ENCODE measurements around the gene UNC5C. TPM values are rescaled to one million over a fixed set of nuclear protein-coding genes. Genes with fewer than 3 reads are reported as not detected.

Gene UNC5C
- total RNA-seq, 2 donors from 2014 or later = 3.3 to 6.2 TPM

DNA sequence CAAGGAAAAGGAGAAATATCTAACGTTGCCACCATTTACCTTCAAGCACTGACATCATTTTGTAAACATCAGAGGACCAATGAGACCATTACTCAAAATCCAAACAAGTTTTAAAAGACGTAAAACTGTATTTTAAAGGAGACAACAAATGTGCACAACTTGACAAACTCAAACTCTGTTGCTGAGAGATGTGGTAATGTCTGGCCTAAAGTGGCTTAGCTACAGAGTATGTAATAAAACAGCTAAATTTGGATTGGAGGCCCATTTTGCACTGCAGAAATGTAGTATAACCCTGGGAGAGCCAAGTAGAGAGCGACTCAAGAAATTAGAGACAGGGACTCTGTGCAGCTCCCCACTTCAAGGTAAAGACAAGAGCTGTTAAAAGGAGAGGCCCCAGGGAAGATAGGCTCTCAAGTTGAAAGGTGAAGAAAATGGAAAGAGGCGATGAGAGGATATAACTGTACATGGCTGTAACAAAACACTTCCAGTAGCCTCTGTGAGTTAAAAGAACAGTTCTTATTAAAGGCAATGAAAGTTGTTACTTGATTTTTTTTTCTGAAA, 20.3 kb downstream of the UNC5C start:
- peak; percentile 64 to 72 for ATAC-seq
- intact Hi-C loops (cut with DNase I) = no loop called here

DNA sequence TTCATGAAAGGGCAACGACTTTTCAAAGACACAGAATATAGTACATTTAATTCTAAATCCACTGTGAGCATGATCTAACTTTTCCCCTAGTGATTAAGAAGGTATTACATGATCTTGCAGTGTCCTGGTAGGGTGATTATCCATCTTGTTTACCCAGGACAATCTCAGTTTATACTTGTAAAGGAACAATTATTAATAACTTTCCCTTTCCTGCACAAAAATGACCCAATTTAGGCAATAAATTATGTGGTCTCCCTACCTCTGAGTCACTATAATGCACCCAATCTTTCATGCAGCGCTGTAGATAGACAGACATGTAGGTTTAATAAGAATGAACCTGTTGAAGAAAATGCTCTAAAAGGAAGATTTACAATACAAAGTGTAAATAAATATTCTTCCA, 22.7 kb downstream of the UNC5C start:
- ATAC-seq (no peak), DNase-seq (no peak)
- intact Hi-C loops (cut with DNase I) = no loop called here

More for the DNA sequence above, 20.3 kb downstream of the UNC5C start:
- DNase-seq = no peak

DNA sequence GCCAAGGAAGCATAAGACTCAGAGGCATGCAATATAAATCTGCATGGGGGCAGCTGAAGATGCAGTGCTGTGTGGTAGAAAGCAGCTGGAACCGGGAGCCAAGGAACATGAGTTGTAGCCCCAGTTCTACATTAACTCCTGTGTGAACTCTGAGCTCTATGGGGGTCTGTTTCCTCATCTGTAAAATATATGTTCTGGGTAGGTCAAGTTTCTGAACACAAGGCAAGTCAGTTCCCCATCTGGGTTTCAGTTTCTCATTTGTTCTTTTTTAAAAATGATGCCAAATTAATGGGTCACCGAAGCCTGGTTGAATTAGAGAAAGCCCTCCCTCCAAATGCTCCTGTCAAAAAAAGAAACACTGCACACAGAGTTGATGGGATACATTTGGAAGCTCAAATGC, 24.0 kb downstream of the UNC5C start:
- DNase-seq (no peak), ATAC-seq (peak in 1 of 2 donors; percentile 19)
- intact Hi-C loops (cut with DNase I) = no loop called here

DNA sequence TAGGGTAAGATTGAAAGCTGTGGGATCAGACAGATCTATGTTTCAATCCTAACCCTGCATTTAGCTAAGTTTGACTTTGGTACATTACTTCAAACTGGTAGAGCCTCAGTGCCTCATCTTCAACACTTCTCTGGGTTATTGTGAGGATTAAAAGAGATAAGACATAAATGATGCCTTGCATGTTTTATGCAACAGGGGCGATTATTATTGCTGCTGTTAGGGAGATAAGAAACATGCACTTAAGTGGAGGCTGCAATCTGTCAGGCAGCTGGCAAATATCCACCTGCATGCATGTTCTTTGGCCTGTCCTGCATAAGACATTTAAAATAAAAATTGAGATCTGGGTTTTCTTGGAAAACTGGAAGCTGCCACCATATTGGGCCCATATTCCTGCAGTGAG, 24.6 kb downstream of the UNC5C start:
- intact Hi-C loops (cut with DNase I) = no loop called here

DNA sequence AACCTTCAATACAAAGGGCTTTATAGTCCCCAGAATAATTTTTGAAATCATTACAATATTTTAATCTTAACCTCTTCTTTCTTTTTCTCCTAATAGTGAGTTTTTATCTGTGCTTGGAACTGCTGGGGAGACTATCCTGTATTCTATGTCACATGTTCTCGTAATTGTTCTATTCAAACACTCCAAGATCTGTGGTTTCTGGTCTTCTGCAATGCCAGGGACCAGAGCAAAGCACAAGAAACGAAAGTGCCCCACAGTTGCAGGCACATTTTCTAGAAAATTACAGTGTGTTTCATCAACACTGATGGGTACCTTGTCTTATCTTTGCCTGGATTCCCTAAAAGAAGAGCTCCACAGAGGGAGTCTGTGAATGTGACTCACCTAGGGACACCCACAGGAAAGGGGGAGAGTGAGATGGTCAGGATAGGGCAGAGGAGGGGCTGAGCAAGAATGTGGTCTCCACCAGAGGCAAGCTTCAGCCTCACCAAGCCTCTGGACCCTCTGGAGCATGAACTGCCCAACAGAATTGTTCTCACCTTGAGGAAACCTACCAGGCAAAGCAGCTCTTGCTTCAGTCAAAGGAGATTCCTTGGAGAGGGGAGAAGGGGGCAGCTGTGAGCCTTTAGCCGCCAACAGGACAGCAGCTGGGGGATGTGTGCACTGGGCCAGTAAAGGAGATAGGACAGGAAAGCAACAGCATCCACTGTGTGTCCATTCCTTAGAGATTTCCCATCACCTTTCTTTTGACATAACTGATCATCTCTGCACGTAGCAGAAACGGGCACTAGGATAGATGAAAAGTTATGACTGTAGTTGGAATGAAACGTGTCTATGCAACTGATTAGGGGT, 25.9 kb downstream of the UNC5C start:
- ATAC-seq (no peak), DNase-seq (no peak)
- intact Hi-C loops (cut with DNase I) = no loop called here

More for the DNA sequence above, 24.6 kb downstream of the UNC5C start:
- ATAC-seq = no peak
- no peak for DNase-seq

DNA sequence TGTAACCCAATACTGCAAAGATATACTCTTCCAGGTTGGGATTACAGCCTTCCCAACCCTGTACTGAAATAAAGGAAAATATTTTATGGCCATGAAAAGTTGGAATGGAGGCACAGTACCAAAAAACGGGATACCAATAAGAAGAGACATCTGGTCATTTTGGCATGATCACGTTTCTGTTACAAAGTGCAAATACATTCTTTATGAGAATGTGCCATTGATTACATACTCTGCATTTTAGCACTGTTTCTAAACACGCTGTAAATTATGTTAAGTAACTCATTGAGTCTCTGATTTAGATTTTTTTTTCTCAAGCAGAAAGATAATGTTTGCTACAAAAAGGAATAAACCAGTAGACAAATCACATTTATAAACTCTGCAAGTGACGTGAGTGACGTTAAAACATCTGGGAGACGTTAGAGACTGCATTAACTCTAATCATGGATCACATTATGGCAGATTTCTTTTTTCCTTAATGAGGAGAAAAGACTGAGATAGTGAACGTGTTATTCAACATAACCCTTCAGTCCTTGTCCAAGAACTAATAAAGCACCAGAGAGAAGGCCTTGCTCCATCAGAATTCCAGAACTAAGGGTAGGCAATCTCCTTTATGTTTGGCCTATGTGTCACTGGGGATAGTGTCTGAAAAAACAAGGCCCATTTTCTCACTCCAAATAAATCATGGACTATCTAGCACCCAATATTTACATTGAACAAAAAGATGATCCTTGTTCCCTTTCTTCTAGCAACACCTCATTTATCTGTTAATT, 31.0 kb downstream of the UNC5C start:
- intact Hi-C loops (cut with DNase I) = no loop called here
- no peak for DNase-seq
- ATAC-seq = no peak

DNA sequence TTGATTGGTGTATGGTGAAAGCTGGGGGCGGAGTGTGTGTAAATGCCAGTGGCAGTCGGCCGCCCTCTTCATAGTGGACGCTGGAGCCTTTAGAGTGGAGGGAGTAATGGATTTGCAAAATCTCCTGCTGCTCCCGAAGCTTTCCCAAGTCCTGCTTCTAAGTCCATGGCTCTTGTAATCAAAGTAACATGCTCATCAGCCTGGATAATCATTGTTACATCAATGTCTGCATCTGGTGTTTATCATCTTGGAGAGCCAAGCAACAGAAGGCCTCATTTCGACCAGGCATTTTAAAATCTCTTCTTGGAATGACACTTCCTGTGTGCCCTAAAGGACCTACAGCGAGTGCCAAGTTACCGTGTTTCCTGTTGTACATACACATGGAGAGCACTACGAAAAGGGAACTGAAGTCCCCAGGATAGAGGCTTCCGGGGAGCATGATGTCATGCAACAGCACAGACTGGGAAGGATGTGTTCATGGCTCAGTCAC, 32.2 kb downstream of the UNC5C start:
- ATAC-seq (peak in 1 of 2 donors; percentile 57), DNase-seq (no peak)
- intact Hi-C loops (cut with DNase I) = no loop called here

DNA sequence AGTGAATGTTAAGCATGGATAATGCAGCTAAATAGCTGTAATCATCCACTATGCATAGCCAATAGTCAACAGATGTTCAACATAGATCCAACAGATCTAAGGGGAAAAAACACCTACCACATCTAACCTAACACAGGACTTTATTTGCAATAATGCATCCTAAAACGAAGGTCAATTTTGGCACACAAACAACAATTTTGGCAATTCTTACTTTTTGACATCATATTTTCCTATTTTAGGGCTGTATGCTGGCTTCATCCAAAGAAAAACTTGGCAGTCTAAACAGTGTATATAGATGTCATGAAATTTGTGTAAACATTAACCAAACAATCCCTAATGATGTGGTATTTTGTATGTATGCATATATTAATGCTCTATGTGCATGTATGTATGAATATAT, 33.2 kb downstream of the UNC5C start:
- ATAC-seq (no peak), DNase-seq (no peak)
- intact Hi-C loops (cut with DNase I) = no loop called here

DNA sequence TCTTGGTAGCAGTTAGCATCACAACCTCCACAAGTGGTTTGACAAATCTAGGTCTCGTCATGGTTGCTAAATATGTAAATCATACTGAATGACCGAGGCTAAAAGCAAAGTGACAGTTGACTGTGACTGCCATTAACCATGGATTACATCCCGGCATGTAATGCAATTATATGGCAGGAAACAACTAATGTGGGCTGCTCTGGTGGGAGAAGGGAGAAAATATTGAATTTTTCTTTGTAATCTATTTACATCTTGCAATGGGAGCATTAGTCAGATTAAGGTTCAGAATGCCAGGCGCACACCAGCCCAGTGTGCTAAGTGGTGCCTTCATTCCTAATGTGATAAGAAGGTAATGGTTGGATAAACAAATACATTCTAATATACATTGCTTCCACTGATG, 35.8 kb downstream of the UNC5C start:
- ATAC-seq (no peak), DNase-seq (no peak)
- intact Hi-C loops (cut with DNase I) = no loop called here

DNA sequence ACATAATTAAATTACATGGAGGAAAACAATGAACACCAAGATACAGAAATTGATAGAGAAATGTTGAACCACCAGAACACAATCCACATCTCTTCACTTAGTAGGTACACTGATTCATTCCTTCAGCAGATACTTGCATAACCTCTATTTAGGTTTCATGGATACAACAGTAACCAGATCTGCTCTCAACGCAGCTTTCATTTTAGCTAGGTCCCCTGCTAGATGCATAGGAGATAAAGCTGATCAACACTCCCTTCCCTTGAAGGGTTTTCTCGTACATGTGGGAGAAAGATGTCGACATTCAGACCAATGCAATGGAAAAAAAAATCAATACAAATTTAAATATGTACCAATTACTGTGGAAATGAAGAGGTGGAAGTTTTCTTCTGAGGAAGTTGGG, 37.3 kb downstream of the UNC5C start:
- ATAC-seq = no peak
- DNase-seq = no peak
- intact Hi-C loops (cut with DNase I) = no loop called here

DNA sequence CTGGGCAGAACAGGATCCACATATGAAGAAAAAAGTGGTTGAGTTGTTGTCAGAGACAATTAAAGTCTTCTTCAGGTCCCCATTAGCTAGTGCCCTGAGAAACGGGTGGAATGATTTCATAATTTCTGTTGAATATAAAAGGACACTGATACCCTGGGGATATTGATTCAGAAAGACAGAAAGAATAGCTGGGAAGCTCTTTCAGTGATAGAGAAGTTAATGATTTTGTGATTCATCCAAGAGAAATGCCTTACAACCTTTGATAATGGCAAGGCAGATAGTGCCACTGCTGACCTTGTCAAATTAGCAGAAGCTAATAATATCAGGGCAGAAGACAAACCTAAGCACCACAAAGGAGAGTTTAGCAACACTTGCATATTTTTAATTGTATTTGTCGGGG, 37.9 kb downstream of the UNC5C start:
- ATAC-seq (no peak), DNase-seq (no peak)
- intact Hi-C loops (cut with DNase I) = no loop called here

DNA sequence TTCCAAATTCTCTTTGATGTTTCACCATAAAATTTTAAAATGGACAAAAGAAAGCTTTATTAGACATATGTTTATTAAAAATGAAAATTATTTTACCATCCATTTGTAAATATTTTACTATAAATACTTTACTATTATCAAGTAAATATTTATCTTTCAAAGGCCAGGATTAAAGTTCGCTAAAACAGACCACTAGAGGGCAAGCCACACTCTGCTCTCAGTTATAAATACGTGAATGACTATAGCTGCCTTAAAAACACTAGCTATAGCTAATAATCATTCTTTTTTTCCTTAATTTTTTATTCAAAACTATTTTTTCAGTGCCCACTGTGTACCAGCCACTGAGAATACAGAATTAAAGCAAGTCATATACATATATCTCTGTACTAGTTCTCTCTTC, 38.6 kb downstream of the UNC5C start:
- no peak for ATAC-seq
- DNase-seq = no peak
- intact Hi-C loops (cut with DNase I) = no loop called here

DNA sequence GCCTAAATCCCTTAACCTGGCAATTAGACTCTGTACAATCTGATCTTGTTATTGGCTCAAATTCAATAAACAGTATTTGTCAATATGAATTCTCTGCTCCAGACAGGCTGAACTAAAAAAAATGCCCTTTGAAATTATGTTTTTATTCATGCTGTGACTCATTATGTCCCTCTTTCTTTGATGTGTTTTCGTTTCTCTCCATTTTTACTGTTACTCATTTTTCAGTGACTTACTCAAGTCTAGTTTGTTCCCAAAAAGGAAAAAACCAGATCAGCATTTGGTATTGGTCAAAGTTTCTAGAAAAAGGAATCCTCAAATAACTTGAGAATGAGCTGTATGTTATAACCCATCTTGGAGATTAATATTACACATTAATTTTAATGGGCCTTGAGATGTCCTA, 40.4 kb downstream of the UNC5C start:
- intact Hi-C loops (cut with DNase I) = no loop called here
- peak in 1 of 2 donors; percentile 41 for ATAC-seq

DNA sequence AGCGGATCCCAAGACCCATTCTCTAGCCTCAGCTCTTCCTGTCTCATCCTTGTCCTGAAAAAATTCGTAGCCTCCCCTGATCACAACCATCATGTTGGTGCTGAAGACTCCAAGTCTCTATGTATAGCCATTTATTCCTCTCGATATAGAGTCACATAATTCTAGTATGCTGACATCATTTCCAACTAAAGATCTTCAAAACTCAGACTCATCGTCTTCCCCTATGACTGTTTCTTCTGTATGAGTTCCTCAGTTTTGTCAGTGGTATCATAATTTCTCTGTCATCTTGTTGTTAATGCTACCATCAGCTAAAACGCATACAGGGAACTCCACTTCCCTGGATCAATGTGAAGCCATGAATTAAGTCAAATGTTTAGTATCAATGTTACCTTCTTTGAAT, 41.2 kb downstream of the UNC5C start:
- intact Hi-C loops (cut with DNase I) = no loop called here
- ATAC-seq = no peak
- DNase-seq = no peak

More for the DNA sequence above, 40.4 kb downstream of the UNC5C start:
- DNase-seq = no peak

DNA sequence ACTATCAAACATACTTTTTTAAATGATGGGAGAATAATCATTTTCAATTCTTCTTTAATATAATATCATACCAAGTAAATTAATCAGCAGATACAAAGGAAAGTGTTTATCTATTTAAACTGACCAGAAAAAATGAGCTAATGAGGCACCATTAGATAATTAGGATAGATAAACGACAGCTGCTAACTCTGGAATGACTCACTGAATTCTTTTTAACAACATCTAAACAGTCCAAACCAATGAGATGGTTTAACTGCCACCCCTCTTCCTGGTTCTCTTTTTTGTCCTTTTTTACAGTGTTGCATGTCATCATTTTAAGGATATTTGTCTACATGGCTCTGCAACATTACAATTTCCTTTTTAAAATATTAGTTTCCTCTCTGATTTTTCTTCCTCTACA, 41.6 kb downstream of the UNC5C start:
- no peak for DNase-seq
- peak in 1 of 2 donors; percentile 43 for ATAC-seq
- intact Hi-C loops (cut with DNase I) = no loop called here

DNA sequence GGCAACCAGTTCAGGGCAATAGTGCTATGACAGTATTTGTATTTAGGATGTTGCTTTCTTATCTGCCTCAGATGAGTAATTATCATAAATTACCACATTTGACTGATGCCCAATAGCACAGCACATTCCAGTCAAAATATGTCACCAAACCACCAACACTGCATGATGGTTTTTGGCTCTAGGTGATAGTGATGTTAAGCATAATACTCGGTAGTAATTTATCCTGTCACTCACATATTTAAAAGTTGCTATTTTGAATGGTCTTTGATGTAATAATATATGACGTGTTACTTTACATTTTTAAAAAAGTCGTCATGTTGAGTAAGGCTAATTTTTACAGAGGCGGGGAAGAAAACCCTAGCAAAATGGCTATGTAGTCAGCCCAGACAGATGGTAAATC, 42.5 kb downstream of the UNC5C start:
- intact Hi-C loops (cut with DNase I) = no loop called here
- peak in 1 of 2 donors; percentile 51 for ATAC-seq
- no peak for DNase-seq

DNA sequence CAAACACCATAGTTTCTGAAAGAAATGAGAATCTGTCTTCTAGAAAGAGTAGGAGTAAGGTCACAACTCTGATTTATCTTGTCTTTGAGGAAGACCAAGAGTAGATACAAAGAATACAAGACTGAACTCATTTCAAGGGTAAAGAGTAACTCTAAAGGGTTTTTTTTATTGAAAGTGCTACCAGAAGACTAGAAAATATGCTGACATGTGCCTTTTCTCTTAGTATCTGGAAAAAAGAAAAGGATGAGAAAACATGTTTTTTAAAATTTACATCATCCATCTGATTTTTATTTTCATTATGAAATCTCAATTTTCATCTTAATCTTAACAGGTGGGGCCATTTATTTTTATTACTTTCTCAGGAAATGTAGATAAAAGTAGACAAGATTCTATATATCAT, 43.0 kb downstream of the UNC5C start:
- no peak for DNase-seq
- no peak for ATAC-seq
- intact Hi-C loops (cut with DNase I) = no loop called here

DNA sequence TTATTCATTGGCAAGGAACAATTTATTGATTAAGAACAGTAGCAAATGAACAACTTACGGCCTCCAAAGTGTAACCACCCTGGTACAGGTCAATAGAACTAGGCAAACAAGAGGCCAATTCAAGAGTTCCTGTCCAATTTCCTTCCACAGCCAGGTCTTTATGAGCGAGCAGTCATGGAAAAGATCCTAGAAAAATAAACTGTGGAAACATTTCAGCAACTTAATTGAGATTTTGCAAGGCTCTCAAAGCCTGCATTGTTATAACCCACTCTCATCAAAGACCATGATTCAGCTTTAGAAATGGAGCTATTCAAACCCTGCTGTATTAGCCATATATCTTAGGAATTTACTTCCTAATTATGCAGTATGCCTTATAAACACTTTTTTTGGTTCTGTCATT, 43.6 kb downstream of the UNC5C start:
- peak; percentile 65 to 85 for ATAC-seq
- intact Hi-C loops (cut with DNase I) = no loop called here
- DNase-seq = no peak

DNA sequence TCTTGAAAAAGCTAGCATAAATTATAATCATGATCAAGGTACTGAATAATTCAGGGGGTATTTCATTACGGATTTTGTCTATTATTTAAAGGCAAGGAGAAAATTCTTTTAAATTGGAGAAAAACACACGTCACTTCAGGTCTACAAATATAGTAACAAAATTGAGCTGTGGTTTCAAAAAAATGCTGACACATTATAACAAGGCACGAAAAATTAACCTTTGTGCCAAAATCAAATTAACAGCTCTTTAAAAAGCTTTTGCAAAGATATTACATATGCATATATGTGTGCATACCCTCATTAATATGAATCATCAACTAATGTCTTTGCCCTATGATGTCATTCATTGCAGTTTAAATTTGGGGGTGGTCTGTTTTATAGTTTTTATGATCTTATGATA, 44.3 kb downstream of the UNC5C start:
- DNase-seq (no peak), ATAC-seq (no peak)
- intact Hi-C loops (cut with DNase I) = no loop called here

DNA sequence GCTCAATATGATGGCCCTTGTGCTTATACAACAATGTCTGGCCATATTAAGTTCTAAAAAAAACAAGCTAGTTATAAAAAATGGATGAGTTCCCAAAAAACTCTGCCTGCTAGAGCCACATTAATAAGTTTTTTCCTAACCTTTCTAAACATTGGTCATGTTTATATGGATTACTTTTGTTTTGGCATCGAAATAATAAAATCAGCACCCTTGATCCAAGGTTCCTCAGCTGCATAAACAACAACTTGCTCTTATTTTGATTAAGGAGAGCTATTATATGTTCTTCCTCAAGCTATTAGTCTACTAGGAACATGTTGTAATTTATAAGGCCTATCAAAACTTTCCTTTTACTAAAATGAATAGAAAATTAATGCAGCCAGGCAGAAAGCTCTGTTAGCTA, 48.4 kb downstream of the UNC5C start:
- intact Hi-C loops (cut with DNase I) = no loop called here
- DNase-seq = no peak
- ATAC-seq = no peak
